HG03571 (cell line): ENCODE data around the gene UBFD1.
"Not testable (repeated sequence)": the region's sequence is repeated elsewhere in the genome, so short reads cannot be mapped to it uniquely, and the experiment has no call there.

ENCODE experiments used
- ATAC-seq: cut with Tn5 transposase; IDR thresholded peaks from one replicate; pipeline ENCODE4 v1.9.1; 2021; ENCODE audit not compliant: unreplicated experiment

The UBFD1 gene

GRCh38 chr16:23564575-23565363 is 7.2 kb downstream of the UBFD1 start:
- ATAC-seq, result no peak

- ATAC-seq, result no peak
Measured at GRCh38 chr16:23566724-23567123, 9.2 kb downstream of the UBFD1 start.

GRCh38 chr16:23567602-23568001 is 10.1 kb downstream of the UBFD1 start:
- ATAC-seq, result no peak

- no peak for ATAC-seq
Measured at GRCh38 chr16:23570992-23571632, 13.6 kb downstream of the UBFD1 start.

- no peak for ATAC-seq
Measured at GRCh38 chr16:23571895-23572294, 14.4 kb downstream of the UBFD1 start.

GRCh38 chr16:23572394-23572793 is 14.9 kb downstream of the UBFD1 start:
- no peak for ATAC-seq

GRCh38 chr16:23573817-23574216 is 16.3 kb downstream of the UBFD1 start:
- no peak for ATAC-seq

- ATAC-seq, result no peak
Measured at GRCh38 chr16:23575834-23576233, 18.3 kb downstream of the UBFD1 start.

- ATAC-seq, result no peak
Measured at GRCh38 chr16:23577493-23577892, 20.0 kb downstream of the UBFD1 start.

GRCh38 chr16:23578101-23578830 is 20.7 kb downstream of the UBFD1 start:
- ATAC-seq, result no peak

GRCh38 chr16:23579371-23579770 is 21.8 kb downstream of the UBFD1 start:
- no peak for ATAC-seq

- no peak for ATAC-seq
Measured at GRCh38 chr16:23580391-23580790, 22.9 kb downstream of the UBFD1 start.

GRCh38 chr16:23581764-23582163 is 24.2 kb downstream of the UBFD1 start:
- no peak for ATAC-seq

- not testable (repeated sequence) for ATAC-seq
Measured at GRCh38 chr16:23583271-23583670, 25.7 kb downstream of the UBFD1 start.

- no peak for ATAC-seq
Measured at GRCh38 chr16:23584186-23585076, 26.9 kb downstream of the UBFD1 start.

GRCh38 chr16:23587726-23588125 is 30.2 kb downstream of the UBFD1 start:
- ATAC-seq, result no peak

GRCh38 chr16:23590181-23590580 is 32.7 kb downstream of the UBFD1 start:
- no peak for ATAC-seq

GRCh38 chr16:23594186-23594585 is 36.7 kb downstream of the UBFD1 start:
- no peak for ATAC-seq

- peak; percentile 10 for ATAC-seq
Measured at GRCh38 chr16:23595246-23595950, 37.9 kb downstream of the UBFD1 start.
